ENCODE results near the gene CEP126.

DNA sequence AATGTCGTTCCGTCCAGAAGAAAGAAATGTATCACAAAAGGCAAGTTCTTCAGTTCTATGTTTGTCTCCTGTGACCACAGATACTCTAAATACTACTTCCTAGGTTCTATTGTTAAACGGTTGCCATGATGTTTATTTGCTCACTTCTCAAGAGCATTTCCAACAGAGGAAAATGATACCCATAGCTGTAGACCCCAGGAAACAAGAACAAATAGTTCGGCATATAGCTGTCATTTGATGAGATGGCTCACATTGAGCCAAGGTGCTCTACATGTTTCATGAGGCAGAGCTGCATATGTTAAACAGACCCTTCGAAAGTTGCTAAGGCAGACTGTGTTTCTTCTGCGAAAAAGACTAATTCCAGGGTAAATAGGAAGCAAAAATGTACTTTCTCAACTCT lies 16.9 kb downstream of the CEP126 start:
- TF ChIP-seq EZH2phosphoT487 (IDR thresholded peaks at IDR 0.05; ENCODE audit: unreplicated experiment), result no peak
- TF ChIP-seq EZH2 (IDR thresholded peaks at IDR 0.05; ENCODE audit: low read depth, unreplicated experiment), result no peak
- no peak for TF ChIP-seq CTCF (conservative IDR thresholded peaks at IDR 0.05; ENCODE audit: low read depth in 2 of 2)
- TF ChIP-seq POLR2AphosphoS5 (IDR thresholded peaks at IDR 0.05; ENCODE audit: low read depth), result no peak
- no peak for TF ChIP-seq CREB1 (CRISPR knock-in tag; IDR thresholded peaks at IDR 0.05; ENCODE audit: low read depth)
- TF ChIP-seq ZNF462 (CRISPR knock-in tag; IDR thresholded peaks at IDR 0.05), result no peak

Data from GM23338 (cell line).